CD4-positive, alpha-beta memory T cell (primary cell): ENCODE measurements around the gene TAF7. TPM values are rescaled to one million over a fixed set of nuclear protein-coding genes. Genes with fewer than 3 reads are reported as not detected.
A peak's percentile ranks its signal among the peaks of the same experiment; 100 is the strongest.

Experiments used
- CTCF ChIA-PET: fragments of 350-600 bp; sonication (Branson Sonifier 250); formaldehyde crosslinking; loops from one replicate; lab custom pipeline; 2021; ENCODE audit warnings: inconsistent platforms; ENCODE audit not compliant: partially characterized antibody; lab: Charles Lee
- POLR2A ChIA-PET: fragments of 350-600 bp; sonication (Branson Sonifier 250); formaldehyde crosslinking; loops from one replicate; lab custom pipeline; 2021; ENCODE audit not compliant: partially characterized antibody; lab: Charles Lee
- DNase-seq, 5 donors: peaks; one replicate each; pipeline versions ENCODE4 v3.0.0 to v3.0.0-alpha.2; 2020 to 2022; ENCODE audit warnings: mixed read lengths in 1 of 5
- H3K27ac ChIP-seq: one replicate; pipeline ENCODE4 v1.7.0; 2013; ENCODE audit warnings: low read depth, low read length
- H3K27me3 ChIP-seq: 2 replicates; pipeline ENCODE4 v1.7.0; 2013; ENCODE audit warnings: mild to moderate bottlenecking, low read length, moderate library complexity; ENCODE audit not compliant: insufficient read depth
- H3K36me3 ChIP-seq: 2 replicates; pipeline ENCODE4 v1.7.0; 2013; ENCODE audit warnings: mild to moderate bottlenecking, low read length, moderate library complexity; ENCODE audit not compliant: insufficient read depth
- H3K4me1 ChIP-seq: 2 replicates; pipeline ENCODE4 v1.7.0; 2013; ENCODE audit warnings: mild to moderate bottlenecking, low read length, moderate library complexity; ENCODE audit not compliant: insufficient read depth
- H3K4me3 ChIP-seq, 2 donors: one replicate each; pipeline ENCODE4 v1.7.0; 2013; ENCODE audit warnings: low read length in 2 of 2, mild to moderate bottlenecking in 1 of 2
- H3K9me3 ChIP-seq, 2 donors: one replicate each; pipeline ENCODE4 v1.7.0; 2013; ENCODE audit warnings: low read length in 2 of 2, control low read depth in 1 of 2; ENCODE audit not compliant: control insufficient read depth in 1 of 2
- H3K27ac Mint-ChIP-seq, 7 donors: one replicate each; pipeline ENCODE4 v1.8.0; 2020 to 2021; ENCODE audit warnings: mixed read lengths in 7 of 7, mild to moderate bottlenecking in 6 of 7, inconsistent platforms in 3 of 7, moderate library complexity in 3 of 7
- H3K27me3 Mint-ChIP-seq, 2 donors: one replicate each; pipeline ENCODE4 v1.8.0; 2020 to 2021; ENCODE audit warnings: mixed read lengths in 2 of 2
- H3K36me3 Mint-ChIP-seq, 2 donors: one replicate each; pipeline ENCODE4 v1.8.0; 2020 to 2021; ENCODE audit warnings: mixed read lengths in 2 of 2, inconsistent platforms in 1 of 2, mild to moderate bottlenecking in 1 of 2
- H3K4me1 Mint-ChIP-seq, 4 donors: one replicate each; pipeline ENCODE4 v1.8.0; 2020 to 2021; ENCODE audit warnings: mixed read lengths in 4 of 4, mild to moderate bottlenecking in 1 of 4
- H3K4me3 Mint-ChIP-seq, 8 donors: one replicate each; pipeline ENCODE4 v1.8.0; 2020 to 2021; ENCODE audit warnings: mixed read lengths in 8 of 8, mild to moderate bottlenecking in 7 of 8, moderate library complexity in 6 of 8, inconsistent platforms in 3 of 8
- H3K9me3 Mint-ChIP-seq, 8 donors: one replicate each; pipeline ENCODE4 v1.8.0; 2020 to 2021; ENCODE audit warnings: mixed read lengths in 8 of 8, mild to moderate bottlenecking in 5 of 8, inconsistent platforms in 3 of 8, moderate library complexity in 1 of 8
- intact Hi-C: fragments of 100-400 bp; cut with micrococcal nuclease; formaldehyde crosslinking; loops from one replicate; pipeline ENCODE4 v1.15.1; 2023
- polyA plus RNA-seq, 2 donors: library from polyadenylated mRNA; unstranded; fragments of 300-500 nt; fragmentation: Illumina TruSeq; gene quantifications; one replicate each; pipeline ENCODE4 v1.2.3, GENCODE V29; 2021
- total RNA-seq, 2 experiments: library from RNA; stranded (reverse); gene quantifications; one replicate each; pipeline ENCODE4 v1.2.3, GENCODE V29; 2021

Gene TAF7
- total and polyA plus RNA-seq, 4 experiments from 2014 or later = 109 to 216 (median 142) TPM

DNA sequence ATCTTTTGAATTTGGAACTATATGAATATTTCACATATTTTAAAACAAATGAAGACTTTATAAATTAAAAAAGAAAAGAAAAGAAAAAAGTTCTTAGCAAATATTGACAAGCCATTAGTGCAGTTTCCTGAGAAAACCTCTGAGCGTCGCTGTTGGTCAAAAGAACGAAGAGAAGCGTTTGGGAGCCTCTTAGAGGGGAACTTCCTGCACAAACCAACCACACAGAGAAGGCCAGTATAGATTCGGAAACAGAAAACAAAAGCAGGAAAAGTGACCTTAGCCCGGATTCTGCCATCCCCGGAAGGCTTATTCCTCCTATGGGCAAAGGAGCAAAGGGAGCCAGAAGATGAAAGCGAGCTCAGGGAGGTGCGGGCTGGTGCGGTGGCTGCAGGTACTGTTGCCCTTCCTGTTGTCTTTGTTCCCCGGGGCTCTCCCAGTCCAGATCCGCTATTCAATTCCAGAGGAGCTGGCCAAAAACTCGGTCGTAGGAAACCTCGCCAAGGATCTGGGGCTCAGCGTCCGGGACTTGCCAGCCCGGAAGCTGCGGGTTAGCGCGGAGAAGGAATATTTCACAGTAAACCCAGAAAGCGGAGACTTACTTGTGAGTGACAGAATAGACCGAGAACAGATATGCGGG is 39.3 kb upstream of the TAF7 start, which contains the start of gene PCDHGB2:
PCDHGB2 (plus strand) TSS at position 205 of the 637 bp plus-strand sequence; CDS start at position 347, 142 bp downstream.
- peaks cover 0 to 5% (median 2%) of the 10 kb centered on the region in 4 donors for H3K4me1 Mint-ChIP-seq
- H3K36me3 Mint-ChIP-seq = peaks cover 9 to 12% of the 10 kb centered on the region in 2 donors
- intact Hi-C loops = loop anchor here (10.0 kb wide), 1 partner anchor 195 kb away; no protein-coding TSS in a partner anchor
- CTCF ChIA-PET = interaction anchor here (1.0 kb wide), 1 partner anchor 198 kb away, joined by 4 read pairs; no protein-coding TSS in a partner anchor
- Histone ChIP-seq H3K4me3 (peak within 1 kb of the TSS; percentile 13 to 42), H3K27me3 (peaks cover 11% of the 10 kb centered on the region), H3K9me3 (peaks cover 0 to 4% of the 10 kb centered on the region in 2 donors), H3K27ac (no peak within 1 kb of the TSS), H3K36me3 (no peaks in the 10 kb centered on the region), H3K4me1 (no peaks in the 10 kb centered on the region)
- peak within 1 kb of the TSS; percentile 71 to 89 (median 80) for H3K4me3 Mint-ChIP-seq
- DNase-seq = peak in 1 of 5 donors; percentile 19
- H3K27ac Mint-ChIP-seq = peak within 1 kb of the TSS in 6 of 7 donors; percentile 17 to 75 (median 34)
- peaks cover 2 to 77% (median 64%) of the 10 kb centered on the region in 8 donors for H3K9me3 Mint-ChIP-seq
- POLR2A ChIA-PET = no interaction called here
- H3K27me3 Mint-ChIP-seq = peaks cover 50 to 52% of the 10 kb centered on the region in 2 donors

DNA sequence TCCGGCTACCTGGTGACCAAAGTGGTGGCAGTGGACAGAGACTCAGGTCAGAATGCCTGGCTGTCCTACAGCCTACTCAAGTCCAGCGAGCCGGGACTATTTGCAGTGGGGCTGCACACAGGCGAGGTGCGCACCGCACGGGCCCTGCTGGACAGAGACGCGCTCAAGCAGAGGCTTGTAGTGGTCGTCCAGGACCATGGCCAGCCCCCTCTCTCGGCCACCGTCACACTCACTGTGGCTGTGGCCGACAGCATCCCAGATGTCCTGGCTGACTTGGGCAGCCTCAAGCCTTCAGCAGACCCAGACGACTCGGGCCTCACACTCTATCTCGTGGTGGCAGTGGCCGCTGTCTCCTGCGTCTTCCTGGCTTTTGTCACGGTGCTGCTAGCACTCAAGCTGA is 36.4 kb upstream of the TAF7 start:
- no peak overlapping the region for H3K4me3 Mint-ChIP-seq
- H3K4me1 Mint-ChIP-seq = peaks cover 0 to 5% (median 2%) of the 10 kb centered on the region in 4 donors
- Histone ChIP-seq H3K4me3 (no peak overlapping the region), H3K9me3 (peaks cover 0 to 4% of the 10 kb centered on the region in 2 donors), H3K36me3 (no peaks in the 10 kb centered on the region), H3K4me1 (no peaks in the 10 kb centered on the region), H3K27ac (no peak overlapping the region), H3K27me3 (peaks cover 11% of the 10 kb centered on the region)
- ChIA-PET POLR2A (no interaction called here), CTCF (no interaction called here)
- peaks cover 8 to 10% of the 10 kb centered on the region in 2 donors for H3K36me3 Mint-ChIP-seq
- intact Hi-C loops = loop anchor here (10.0 kb wide), 1 partner anchor 198 kb away; no protein-coding TSS in a partner anchor
- no peak for DNase-seq
- H3K27me3 Mint-ChIP-seq = peaks cover 43 to 45% of the 10 kb centered on the region in 2 donors
- no peak overlapping the region for H3K27ac Mint-ChIP-seq
- H3K9me3 Mint-ChIP-seq = peaks cover 0 to 65% (median 52%) of the 10 kb centered on the region in 8 donors

DNA sequence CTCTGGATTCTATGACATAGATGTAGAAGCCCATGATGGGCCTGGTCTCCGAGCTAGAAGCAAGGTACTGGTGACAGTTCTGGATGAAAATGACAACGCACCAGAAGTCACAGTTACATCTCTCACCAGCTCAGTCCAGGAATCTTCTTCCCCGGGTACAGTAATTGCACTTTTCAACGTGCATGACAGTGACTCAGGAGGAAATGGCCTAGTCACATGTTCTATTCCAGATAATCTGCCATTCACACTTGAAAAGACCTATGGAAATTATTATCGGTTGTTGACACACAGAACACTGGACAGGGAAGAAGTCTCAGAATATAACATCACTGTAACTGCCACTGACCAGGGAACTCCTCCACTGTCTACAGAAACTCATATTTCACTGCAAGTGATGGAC is 35.5 kb upstream of the TAF7 start:
- no peaks in the 10 kb centered on the region for H3K36me3 ChIP-seq
- peaks cover 8 to 9% of the 10 kb centered on the region in 2 donors for H3K36me3 Mint-ChIP-seq
- peaks cover 40 to 43% of the 10 kb centered on the region in 2 donors for H3K27me3 Mint-ChIP-seq
- CTCF ChIA-PET = interaction anchor here (1.7 to 2.2 kb wide), 2 partner anchors 14 to 208 kb away, joined by 5 read pairs; partner anchors contain the start of gene PCDHGB3
- H3K27ac ChIP-seq = no peak overlapping the region
- POLR2A ChIA-PET = no interaction called here
- no peak for DNase-seq
- H3K9me3 ChIP-seq = peaks cover 0 to under 1% of the 10 kb centered on the region in 2 donors
- H3K4me3 ChIP-seq = no peak overlapping the region
- no peak overlapping the region for H3K27ac Mint-ChIP-seq
- peaks cover 0 to 65% (median 50%) of the 10 kb centered on the region in 8 donors for H3K9me3 Mint-ChIP-seq
- intact Hi-C loops = loop anchor here (10.0 kb wide), 1 partner anchor 199 kb away; no protein-coding TSS in a partner anchor
- no peaks in the 10 kb centered on the region for H3K4me1 ChIP-seq
- H3K27me3 ChIP-seq = peaks cover 11% of the 10 kb centered on the region
- no peak overlapping the region for H3K4me3 Mint-ChIP-seq
- H3K4me1 Mint-ChIP-seq = peaks cover 0 to 5% (median 2%) of the 10 kb centered on the region in 4 donors

DNA sequence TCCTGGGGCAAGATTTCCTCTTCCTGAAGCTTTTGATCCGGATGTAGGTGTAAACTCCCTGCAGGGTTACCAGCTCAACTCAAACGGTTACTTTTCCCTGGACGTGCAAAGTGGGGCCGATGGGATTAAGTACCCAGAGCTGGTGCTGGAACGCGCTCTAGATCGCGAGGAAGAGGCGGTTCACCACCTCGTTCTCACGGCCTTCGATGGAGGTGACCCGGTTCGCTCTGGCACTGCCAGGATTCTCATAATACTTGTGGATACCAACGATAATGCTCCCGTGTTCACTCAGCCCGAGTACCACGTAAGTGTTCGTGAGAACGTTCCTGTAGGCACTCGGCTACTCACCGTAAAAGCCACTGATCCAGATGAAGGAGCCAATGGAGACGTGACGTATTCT is 35.1 kb upstream of the TAF7 start:
- ChIA-PET POLR2A (no interaction called here), CTCF (interaction anchor here (1.7 to 2.2 kb wide), 2 partner anchors 14 to 208 kb away, joined by 5 read pairs; partner anchors contain the start of gene PCDHGB3)
- Mint-ChIP-seq H3K36me3 (peaks cover 5 to 8% of the 10 kb centered on the region in 2 donors), H3K27ac (no peak overlapping the region), H3K4me1 (peaks cover 0 to 5% (median 2%) of the 10 kb centered on the region in 4 donors), H3K27me3 (peaks cover 36 to 43% of the 10 kb centered on the region in 2 donors), H3K9me3 (peaks cover 0 to 65% (median 50%) of the 10 kb centered on the region in 8 donors), H3K4me3 (peak overlapping the region in 2 of 8 donors; percentile 10 to 25)
- H3K4me3 ChIP-seq = no peak overlapping the region
- H3K4me1 ChIP-seq = no peaks in the 10 kb centered on the region
- DNase-seq = no peak
- H3K27ac ChIP-seq = no peak overlapping the region
- peaks cover 11% of the 10 kb centered on the region for H3K27me3 ChIP-seq
- intact Hi-C loops = loop anchor here (10.0 kb wide), 1 partner anchor 199 kb away; no protein-coding TSS in a partner anchor
- no peaks in the 10 kb centered on the region for H3K9me3 ChIP-seq
- H3K36me3 ChIP-seq = no peaks in the 10 kb centered on the region

DNA sequence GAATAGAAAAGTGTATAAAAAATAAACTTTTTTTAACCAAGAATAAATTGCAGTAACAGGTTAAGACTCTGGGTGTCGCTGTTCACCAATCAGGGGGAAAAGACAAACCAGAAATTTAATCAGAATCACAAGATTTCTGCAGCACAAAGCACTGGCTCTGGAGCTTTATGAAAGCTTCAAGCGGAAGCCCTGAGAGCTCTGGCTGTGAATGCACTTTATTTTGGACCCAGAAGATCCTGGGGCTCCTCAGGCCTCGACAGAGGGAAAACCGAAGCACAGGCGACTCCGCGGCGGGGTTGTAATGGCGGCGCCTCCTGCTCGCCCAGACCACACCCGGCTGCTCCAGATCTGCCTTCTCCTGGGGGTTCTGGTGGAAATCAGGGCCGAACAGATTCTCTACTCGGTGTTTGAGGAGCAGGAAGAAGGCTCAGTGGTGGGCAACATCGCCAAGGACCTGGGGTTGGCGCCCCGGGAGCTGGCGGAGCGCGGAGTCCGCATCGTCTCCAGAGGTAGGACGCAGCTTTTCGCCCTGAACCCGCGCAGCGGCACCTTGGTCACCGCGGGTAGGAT is 34.4 kb upstream of the TAF7 start, which contains the start of gene PCDHGA4:
PCDHGA4 (plus strand) TSS at position 122 of the 570 bp plus-strand sequence; CDS start at position 209, 87 bp downstream.
- intact Hi-C loops = loop anchor here (10.0 kb wide), 1 partner anchor 200 kb away; no protein-coding TSS in a partner anchor
- Mint-ChIP-seq H3K4me1 (peaks cover 0 to 6% (median 3%) of the 10 kb centered on the region in 4 donors), H3K27ac (no peak within 1 kb of the TSS), H3K36me3 (peaks cover 4 to 8% of the 10 kb centered on the region in 2 donors), H3K4me3 (peak within 1 kb of the TSS in 7 of 8 donors; percentile 33 to 58 (median 46)), H3K27me3 (peaks cover 41 to 44% of the 10 kb centered on the region in 2 donors), H3K9me3 (peaks cover 0 to 65% (median 47%) of the 10 kb centered on the region in 8 donors)
- POLR2A ChIA-PET = no interaction called here
- peak in 1 of 5 donors; percentile 17 for DNase-seq
- no peaks in the 10 kb centered on the region for H3K9me3 ChIP-seq
- H3K27me3 ChIP-seq = peaks cover 11% of the 10 kb centered on the region
- no peak within 1 kb of the TSS for H3K27ac ChIP-seq
- H3K36me3 ChIP-seq = no peaks in the 10 kb centered on the region
- CTCF ChIA-PET = interaction anchor here (1.7 to 2.2 kb wide), 2 partner anchors 15 to 209 kb away, joined by 5 read pairs; partner anchors contain the start of gene PCDHGB3
- H3K4me1 ChIP-seq = no peaks in the 10 kb centered on the region
- H3K4me3 ChIP-seq = no peak within 1 kb of the TSS

DNA sequence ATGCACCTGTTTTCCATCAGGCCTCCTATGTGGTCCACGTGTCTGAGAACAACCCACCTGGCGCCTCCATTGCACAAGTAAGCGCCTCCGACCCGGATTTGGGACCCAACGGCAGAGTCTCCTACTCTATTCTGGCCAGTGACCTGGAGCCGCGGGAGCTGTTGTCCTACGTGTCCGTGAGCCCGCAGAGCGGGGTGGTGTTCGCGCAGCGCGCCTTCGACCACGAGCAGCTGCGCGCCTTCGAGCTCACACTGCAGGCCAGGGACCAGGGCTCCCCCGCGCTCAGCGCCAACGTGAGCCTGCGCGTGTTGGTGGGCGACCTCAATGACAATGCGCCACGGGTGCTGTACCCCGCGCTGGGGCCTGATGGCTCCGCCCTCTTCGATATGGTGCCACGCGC is 31.0 kb upstream of the TAF7 start:
- intact Hi-C loops = loop anchor here (10.0 kb wide), 1 partner anchor 203 kb away; no protein-coding TSS in a partner anchor
- CTCF ChIA-PET = no interaction called here
- peaks cover 3% of the 10 kb centered on the region for H3K27me3 ChIP-seq
- Mint-ChIP-seq H3K4me3 (no peak overlapping the region), H3K4me1 (peaks cover 0 to 4% (median 2%) of the 10 kb centered on the region in 4 donors), H3K27me3 (peaks cover 36 to 42% of the 10 kb centered on the region in 2 donors), H3K9me3 (peaks cover 0 to 64% (median 51%) of the 10 kb centered on the region in 8 donors), H3K36me3 (peaks cover 2 to 6% of the 10 kb centered on the region in 2 donors), H3K27ac (no peak overlapping the region)
- no peaks in the 10 kb centered on the region for H3K36me3 ChIP-seq
- POLR2A ChIA-PET = no interaction called here
- peaks cover 0 to under 1% of the 10 kb centered on the region in 2 donors for H3K9me3 ChIP-seq
- H3K4me3 ChIP-seq = no peak overlapping the region
- H3K27ac ChIP-seq = no peak overlapping the region
- no peaks in the 10 kb centered on the region for H3K4me1 ChIP-seq
- DNase-seq = no peak
